Natural killer cell (primary cell): ENCODE measurements around the gene UMAD1. TPM values are rescaled to one million over a fixed set of nuclear protein-coding genes. Genes with fewer than 3 reads are reported as not detected.

Experiments used
- ATAC-seq, 3 donors: fragments of 150-1000 bp in 2 of 3; fragments of 200-7000 bp in 1 of 3; cut with Tn5 transposase; 1 replicate in 1 of 3; 2 replicates in 2 of 3; pipeline ENCODE4 v1.10.0; 2021; ENCODE audit warnings: mild to moderate bottlenecking in 2 of 3, moderate library complexity in 2 of 3
- DNase-seq, 2 donors: peaks; one replicate each; pipeline versions ENCODE4 v3.0.0 to v3.0.0-alpha.2; 2013 to 2021; ENCODE audit warnings: mixed read lengths in 1 of 2
- H3K27ac ChIP-seq: one replicate; pipeline ENCODE4 v1.5.1; 2013; ENCODE audit warnings: mild to moderate bottlenecking, low read length
- H3K27me3 ChIP-seq: one replicate; pipeline ENCODE4 v1.6.1; 2013; ENCODE audit warnings: low read length; ENCODE audit not compliant: control insufficient read depth, insufficient read depth
- H3K36me3 ChIP-seq: one replicate; pipeline ENCODE4 v1.6.1; 2013; ENCODE audit warnings: low read length; ENCODE audit not compliant: control insufficient read depth, insufficient read depth
- H3K4me1 ChIP-seq: one replicate; pipeline ENCODE4 v1.6.1; 2013; ENCODE audit warnings: low read length; ENCODE audit not compliant: control insufficient read depth, insufficient read depth
- H3K4me3 ChIP-seq: one replicate; pipeline ENCODE4 v1.5.1; 2013; ENCODE audit warnings: low read length
- H3K9me3 ChIP-seq: one replicate; pipeline ENCODE4 v1.6.1; 2013; ENCODE audit warnings: low read length; ENCODE audit not compliant: control insufficient read depth, insufficient read depth
- H3K27ac Mint-ChIP-seq, 2 donors: one replicate each; pipeline ENCODE4 v1.8.0; 2022; ENCODE audit warnings: mild to moderate bottlenecking in 2 of 2, mixed read lengths in 2 of 2, moderate library complexity in 1 of 2
- H3K27me3 Mint-ChIP-seq, 2 donors: one replicate each; pipeline ENCODE4 v1.8.0; 2022; ENCODE audit warnings: low read depth in 2 of 2, mixed read lengths in 2 of 2
- H3K36me3 Mint-ChIP-seq: one replicate; pipeline ENCODE4 v1.8.0; 2022; ENCODE audit warnings: mixed read lengths
- H3K4me1 Mint-ChIP-seq, 2 donors: one replicate each; pipeline ENCODE4 v1.8.0; 2022; ENCODE audit warnings: mixed read lengths in 2 of 2
- H3K4me3 Mint-ChIP-seq: one replicate; pipeline ENCODE4 v1.8.0; 2022; ENCODE audit warnings: mild to moderate bottlenecking, moderate library complexity, mixed read lengths
- H3K9me3 Mint-ChIP-seq, 2 donors: one replicate each; pipeline ENCODE4 v1.8.0; 2022; ENCODE audit warnings: mixed read lengths in 2 of 2
- CTCF ChIP-seq: fragments of 200-600 bp; IDR thresholded peaks from one replicate; pipeline ENCODE4 v1.8.0; 2022; ENCODE audit warnings: antibody characterized with exemption
- WGBS: methylation state at CpG from one replicate; pipeline ENCODE4 v1.1.7; 2013; ENCODE audit warnings: missing lambda C conversion rate; ENCODE audit not compliant: insufficient coverage; 5-methylcytosine and 5-hydroxymethylcytosine counted together
- intact Hi-C: fragments of 100-400 bp; cut with micrococcal nuclease; formaldehyde crosslinking; loops from one replicate; pipeline ENCODE4 v1.14.2; 2022
- total RNA-seq, 4 donors: library from RNA; stranded (reverse); fragments of 120-200 nt in 1 of 4; gene quantifications; one replicate each; pipeline versions ENCODE4 v1.2.3 to v1.2.4, GENCODE V29; 2013 to 2022

Gene UMAD1
- total RNA-seq, 3 donors from 2014 or later (not counting 1 experiment from before 2014, with no cell fraction given): 12.3 to 16.5 (median 14.6) TPM

DNA sequence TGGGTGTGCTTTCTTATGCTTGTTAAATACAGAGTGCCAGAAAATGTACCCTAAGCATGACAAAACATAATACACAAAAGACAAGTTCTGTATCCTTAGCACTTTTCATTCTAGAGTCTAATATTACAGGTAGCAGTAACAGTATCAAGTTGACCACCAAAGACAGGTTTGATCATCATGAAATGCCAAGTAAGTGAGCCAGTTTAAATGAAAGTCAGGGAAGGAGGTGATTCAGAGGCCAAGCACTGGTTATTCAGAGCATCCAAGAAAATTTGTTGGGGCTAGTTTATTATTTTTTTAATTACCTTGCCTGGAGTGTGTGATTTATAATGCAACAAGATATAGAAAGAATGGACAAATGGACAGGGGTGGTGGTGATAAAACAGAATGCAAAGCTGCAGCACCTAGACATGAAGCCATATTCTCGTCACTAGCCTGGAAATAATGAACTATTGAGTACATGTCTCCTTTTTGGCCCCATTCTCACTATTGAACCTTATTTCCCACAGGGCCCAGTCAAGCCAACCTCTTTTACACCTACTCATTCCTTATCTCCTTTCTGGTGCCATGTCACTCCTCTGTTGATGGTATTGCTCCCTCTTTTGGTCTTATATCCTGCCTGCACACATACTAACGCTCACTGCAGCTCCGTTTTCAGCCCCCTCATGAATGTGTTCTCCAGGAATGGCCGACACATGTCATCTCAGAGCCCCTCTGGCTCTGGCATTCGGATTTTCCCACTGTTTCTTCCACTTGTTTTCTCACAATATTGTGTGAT is 249.4 kb downstream of the UMAD1 start:
- no peak overlapping the region for H3K4me3 Mint-ChIP-seq
- H3K4me1 ChIP-seq: no peaks in the 10 kb centered on the region
- no peak for TF ChIP-seq CTCF
- H3K4me3 ChIP-seq: no peak overlapping the region
- no peaks in the 10 kb centered on the region for H3K9me3 Mint-ChIP-seq
- no peaks in the 10 kb centered on the region for H3K36me3 Mint-ChIP-seq
- no peak overlapping the region for H3K27ac Mint-ChIP-seq
- no peaks in the 10 kb centered on the region for H3K27me3 Mint-ChIP-seq
- no peaks in the 10 kb centered on the region for H3K36me3 ChIP-seq
- peaks cover 0 to 4% of the 10 kb centered on the region in 2 donors for H3K4me1 Mint-ChIP-seq
- intact Hi-C loops: no loop called here
- H3K27me3 ChIP-seq: no peaks in the 10 kb centered on the region
- 94% methylated on average over 5 of the region's 5 CpGs for WGBS
- H3K9me3 ChIP-seq: no peaks in the 10 kb centered on the region
- DNase-seq (no peak), ATAC-seq (no peak)
- H3K27ac ChIP-seq: no peak overlapping the region

GRCh38 chr7:7895004-7895650 is 254.6 kb downstream of the UMAD1 start:
- Mint-ChIP-seq H3K4me3 (no peak overlapping the region), H3K36me3 (no peaks in the 10 kb centered on the region), H3K4me1 (peaks cover 0 to 4% of the 10 kb centered on the region in 2 donors), H3K27ac (no peak overlapping the region), H3K9me3 (no peaks in the 10 kb centered on the region), H3K27me3 (no peaks in the 10 kb centered on the region)
- H3K27me3 ChIP-seq: no peaks in the 10 kb centered on the region
- H3K4me1 ChIP-seq: no peaks in the 10 kb centered on the region
- no peak for DNase-seq
- H3K9me3 ChIP-seq: no peaks in the 10 kb centered on the region
- H3K36me3 ChIP-seq: no peaks in the 10 kb centered on the region
- no peak for TF ChIP-seq CTCF
- H3K4me3 ChIP-seq: no peak overlapping the region
- no peak for ATAC-seq
- intact Hi-C loops: no loop called here
- WGBS: 97% methylated on average over 5 of the region's 7 CpGs
- H3K27ac ChIP-seq: no peak overlapping the region

- intact Hi-C loops: no loop called here
- H3K9me3 ChIP-seq: no peaks in the 10 kb centered on the region
- Mint-ChIP-seq H3K27ac (no peak overlapping the region), H3K4me3 (no peak overlapping the region), H3K9me3 (no peaks in the 10 kb centered on the region), H3K27me3 (no peaks in the 10 kb centered on the region), H3K36me3 (no peaks in the 10 kb centered on the region), H3K4me1 (no peaks in the 10 kb centered on the region)
- TF ChIP-seq CTCF: no peak
- no peaks in the 10 kb centered on the region for H3K36me3 ChIP-seq
- no peak overlapping the region for H3K27ac ChIP-seq
- no peak for DNase-seq
- no peaks in the 10 kb centered on the region for H3K4me1 ChIP-seq
- H3K27me3 ChIP-seq: no peaks in the 10 kb centered on the region
- H3K4me3 ChIP-seq: no peak overlapping the region
- no peak for ATAC-seq
- WGBS: 96% methylated on average over 4 of the region's 4 CpGs
These were observed 255.2 kb downstream of the UMAD1 start for GRCh38 chr7:7895754-7896153.
